NB4 (cell line): ENCODE results near the gene HRH1.

ENCODE experiments used
- CTCF ChIP-seq: IDR thresholded peaks from one replicate; pipeline ENCODE4 v1.5.1; 2012; ENCODE audit warnings: low read depth, low read length
- MYC ChIP-seq: IDR thresholded peaks from 2 replicates; pipeline ENCODE4 v1.6.1; 2011; ENCODE audit warnings: low read depth, low read length

DNA sequence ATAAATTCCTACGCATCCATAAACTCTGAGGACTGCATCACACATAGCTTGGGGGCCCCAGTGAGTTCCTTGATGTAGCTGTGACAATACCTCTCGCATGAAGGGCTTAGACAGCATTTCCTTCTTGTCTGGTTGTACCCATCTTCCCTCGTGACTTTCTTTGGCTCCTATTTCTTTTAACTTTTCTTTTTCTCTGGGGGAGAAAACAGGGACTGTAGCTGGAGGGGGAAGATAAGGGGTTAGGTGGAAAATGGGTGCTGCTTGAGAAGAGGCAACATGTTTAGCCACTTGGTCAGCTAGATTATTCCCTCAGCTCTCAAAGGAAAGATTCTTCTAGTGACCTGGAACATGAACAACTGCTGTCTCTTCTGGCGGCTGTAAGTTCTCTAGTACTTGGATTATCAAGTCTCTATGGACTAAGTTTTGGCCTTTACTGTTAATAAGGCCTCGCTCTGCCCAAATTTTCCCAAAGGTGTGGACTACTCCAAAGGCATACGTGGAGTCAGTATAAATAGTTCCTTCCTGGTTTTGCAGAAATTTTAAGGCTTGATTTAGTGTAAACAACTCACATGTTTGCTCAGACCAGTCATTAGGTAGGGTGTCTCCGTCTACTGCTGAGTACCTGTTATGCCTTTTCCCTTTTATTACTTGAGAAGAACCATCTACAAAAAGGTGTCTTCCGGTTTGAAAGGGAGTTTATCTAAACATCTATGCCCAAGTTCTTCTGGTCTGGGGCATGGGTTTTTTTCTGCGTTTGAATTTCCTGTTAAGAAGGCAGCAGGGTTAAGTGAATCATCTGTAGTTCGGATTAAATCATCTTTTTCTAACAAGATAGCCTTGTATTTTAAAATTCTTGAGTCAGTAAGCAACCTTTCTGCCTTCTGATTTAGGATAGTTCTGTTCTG lies 96.9 kb downstream of the HRH1 start:
- no peak for TF ChIP-seq CTCF
- no peak for TF ChIP-seq MYC
